HL-60 (cell line): ENCODE measurements around the gene DHRS3.
"Not testable (repeated sequence)": the region's sequence is repeated elsewhere in the genome, so short reads cannot be mapped to it uniquely, and the experiment has no call there.

Experiments
- DNase-seq, 2 experiments: peaks; one replicate each; pipeline ENCODE4 v3.0.0-alpha.2; 2010 to 2020; ENCODE audit warnings: low read depth in 1 of 2, low spot score in 1 of 2
- H3K27ac ChIP-seq: fragments of 250-450 bp; sonication (Bioruptor Pico); replicated peaks from 2 replicates; pipeline ENCODE4 v1.5.1; 2020; ENCODE audit warnings: mild to moderate bottlenecking, moderate library complexity
- H3K27me3 ChIP-seq: fragments of 250-450 bp; sonication (Bioruptor Pico); 2 replicates; pipeline ENCODE4 v1.5.1; 2021; ENCODE audit warnings: mild to moderate bottlenecking, moderate library complexity; ENCODE audit not compliant: insufficient read depth, poor library complexity, severe bottlenecking
- H3K4me3 ChIP-seq: replicated peaks from 2 replicates; pipeline ENCODE4 v1.5.1; 2011; ENCODE audit warnings: mild to moderate bottlenecking, control low read depth, low read length; ENCODE audit not compliant: insufficient read depth
- GABPA ChIP-seq: IDR thresholded peaks from 2 replicates; pipeline ENCODE4 v1.6.1; 2012; ENCODE audit warnings: low read depth
- POLR2AphosphoS5 ChIP-seq: IDR thresholded peaks from 2 replicates; pipeline ENCODE4 v1.6.1; 2012; ENCODE audit warnings: low read depth
- SPI1 ChIP-seq: IDR thresholded peaks from 2 replicates; pipeline ENCODE4 v1.6.1; 2012; ENCODE audit warnings: low read depth, mild to moderate bottlenecking, borderline replicate concordance
- TF ChIP-seq, protein P1 (sequence below): IDR thresholded peaks from one replicate; pipeline ENCODE4 v1.5.1; 2011; ENCODE audit warnings: low read length, control low read depth, inconsistent platforms; ENCODE audit not compliant: insufficient read depth
- TF ChIP-seq, protein P2 (sequence below): IDR thresholded peaks from 2 replicates; pipeline ENCODE4 v1.6.1; 2012; ENCODE audit warnings: low read depth; ENCODE audit not compliant: insufficient replicate concordance

The DHRS3 gene

DNA sequence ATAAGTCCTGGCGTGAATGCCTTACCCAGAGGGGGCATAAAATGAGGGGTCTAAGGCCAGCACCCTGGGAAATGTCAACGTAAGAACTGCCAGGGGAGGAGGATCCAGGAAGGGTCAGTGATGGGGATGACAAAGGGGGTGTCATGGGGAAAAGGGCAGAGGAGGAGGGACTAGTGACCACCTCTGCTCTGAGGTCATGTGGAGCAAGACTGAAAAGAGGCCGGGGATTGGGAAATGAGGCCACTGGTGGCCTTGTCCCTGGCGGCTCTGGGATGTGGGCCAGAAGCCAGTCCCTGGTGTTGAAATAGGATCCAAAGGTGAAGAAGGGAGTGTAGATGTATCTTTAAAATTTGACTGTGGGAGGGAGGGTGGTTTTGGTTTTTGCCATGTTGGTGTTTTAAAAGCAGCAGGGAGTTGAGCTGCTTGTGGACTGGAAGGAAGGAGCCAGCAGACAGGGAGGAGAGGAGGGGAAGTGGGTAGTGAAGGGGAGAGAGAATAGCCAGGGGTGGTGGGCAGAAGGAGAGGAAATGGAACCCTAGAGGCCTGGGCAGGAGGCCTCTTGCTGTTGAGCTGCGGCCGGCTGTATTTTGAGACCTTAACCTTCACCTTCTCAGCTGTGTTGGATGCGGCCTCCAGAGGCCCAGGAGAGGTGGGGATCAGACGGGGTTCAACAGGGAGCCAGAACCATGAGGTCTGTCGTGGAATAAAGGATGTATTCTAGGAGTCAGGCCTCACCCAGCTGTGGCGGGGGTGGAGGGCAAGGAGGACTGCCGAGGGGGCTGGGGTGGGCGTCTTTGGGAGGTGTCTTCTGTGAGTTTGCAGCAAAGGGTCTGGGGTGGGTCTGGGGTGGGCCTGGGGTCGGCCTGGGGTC is 92.5 kb downstream of the DHRS3 start:
- Histone ChIP-seq H3K27me3 (no peaks in the 10 kb centered on the region), H3K27ac (no peak overlapping the region), H3K4me3 (no peak overlapping the region)
- TF ChIP-seq, protein P1, sequence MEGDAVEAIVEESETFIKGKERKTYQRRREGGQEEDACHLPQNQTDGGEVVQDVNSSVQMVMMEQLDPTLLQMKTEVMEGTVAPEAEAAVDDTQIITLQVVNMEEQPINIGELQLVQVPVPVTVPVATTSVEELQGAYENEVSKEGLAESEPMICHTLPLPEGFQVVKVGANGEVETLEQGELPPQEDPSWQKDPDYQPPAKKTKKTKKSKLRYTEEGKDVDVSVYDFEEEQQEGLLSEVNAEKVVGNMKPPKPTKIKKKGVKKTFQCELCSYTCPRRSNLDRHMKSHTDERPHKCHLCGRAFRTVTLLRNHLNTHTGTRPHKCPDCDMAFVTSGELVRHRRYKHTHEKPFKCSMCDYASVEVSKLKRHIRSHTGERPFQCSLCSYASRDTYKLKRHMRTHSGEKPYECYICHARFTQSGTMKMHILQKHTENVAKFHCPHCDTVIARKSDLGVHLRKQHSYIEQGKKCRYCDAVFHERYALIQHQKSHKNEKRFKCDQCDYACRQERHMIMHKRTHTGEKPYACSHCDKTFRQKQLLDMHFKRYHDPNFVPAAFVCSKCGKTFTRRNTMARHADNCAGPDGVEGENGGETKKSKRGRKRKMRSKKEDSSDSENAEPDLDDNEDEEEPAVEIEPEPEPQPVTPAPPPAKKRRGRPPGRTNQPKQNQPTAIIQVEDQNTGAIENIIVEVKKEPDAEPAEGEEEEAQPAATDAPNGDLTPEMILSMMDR = no peak
- TF ChIP-seq POLR2AphosphoS5 = no peak
- TF ChIP-seq SPI1 = no peak
- TF ChIP-seq, protein P2, sequence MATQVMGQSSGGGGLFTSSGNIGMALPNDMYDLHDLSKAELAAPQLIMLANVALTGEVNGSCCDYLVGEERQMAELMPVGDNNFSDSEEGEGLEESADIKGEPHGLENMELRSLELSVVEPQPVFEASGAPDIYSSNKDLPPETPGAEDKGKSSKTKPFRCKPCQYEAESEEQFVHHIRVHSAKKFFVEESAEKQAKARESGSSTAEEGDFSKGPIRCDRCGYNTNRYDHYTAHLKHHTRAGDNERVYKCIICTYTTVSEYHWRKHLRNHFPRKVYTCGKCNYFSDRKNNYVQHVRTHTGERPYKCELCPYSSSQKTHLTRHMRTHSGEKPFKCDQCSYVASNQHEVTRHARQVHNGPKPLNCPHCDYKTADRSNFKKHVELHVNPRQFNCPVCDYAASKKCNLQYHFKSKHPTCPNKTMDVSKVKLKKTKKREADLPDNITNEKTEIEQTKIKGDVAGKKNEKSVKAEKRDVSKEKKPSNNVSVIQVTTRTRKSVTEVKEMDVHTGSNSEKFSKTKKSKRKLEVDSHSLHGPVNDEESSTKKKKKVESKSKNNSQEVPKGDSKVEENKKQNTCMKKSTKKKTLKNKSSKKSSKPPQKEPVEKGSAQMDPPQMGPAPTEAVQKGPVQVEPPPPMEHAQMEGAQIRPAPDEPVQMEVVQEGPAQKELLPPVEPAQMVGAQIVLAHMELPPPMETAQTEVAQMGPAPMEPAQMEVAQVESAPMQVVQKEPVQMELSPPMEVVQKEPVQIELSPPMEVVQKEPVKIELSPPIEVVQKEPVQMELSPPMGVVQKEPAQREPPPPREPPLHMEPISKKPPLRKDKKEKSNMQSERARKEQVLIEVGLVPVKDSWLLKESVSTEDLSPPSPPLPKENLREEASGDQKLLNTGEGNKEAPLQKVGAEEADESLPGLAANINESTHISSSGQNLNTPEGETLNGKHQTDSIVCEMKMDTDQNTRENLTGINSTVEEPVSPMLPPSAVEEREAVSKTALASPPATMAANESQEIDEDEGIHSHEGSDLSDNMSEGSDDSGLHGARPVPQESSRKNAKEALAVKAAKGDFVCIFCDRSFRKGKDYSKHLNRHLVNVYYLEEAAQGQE = no peak
- TF ChIP-seq GABPA = no peak
- no peak for DNase-seq

DNA sequence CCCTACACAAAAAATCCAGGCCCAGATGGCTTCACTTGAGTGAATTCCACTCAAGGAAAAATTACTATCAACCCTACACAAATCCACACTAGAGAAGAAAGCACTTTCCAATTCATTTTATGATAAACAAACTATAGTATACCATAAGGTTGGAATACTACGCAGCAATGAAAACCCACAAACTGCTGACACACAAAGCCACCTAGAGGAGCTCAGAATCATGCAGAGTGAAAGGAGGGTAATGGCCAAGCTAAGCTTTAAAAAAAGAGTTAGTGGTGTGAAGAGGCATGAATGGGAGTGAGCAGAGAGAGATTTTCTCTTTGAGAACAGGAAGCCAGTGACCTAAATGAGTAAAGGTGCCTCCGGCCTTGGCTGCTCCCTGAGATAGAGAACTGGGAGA is 93.7 kb downstream of the DHRS3 start:
- H3K27ac ChIP-seq = no peak overlapping the region
- H3K27me3 ChIP-seq = no peaks in the 10 kb centered on the region
- no peak overlapping the region for H3K4me3 ChIP-seq
- TF ChIP-seq POLR2AphosphoS5 (no peak), GABPA (no peak)
- TF ChIP-seq, protein P1 = no peak
- DNase-seq = no peak

DNA sequence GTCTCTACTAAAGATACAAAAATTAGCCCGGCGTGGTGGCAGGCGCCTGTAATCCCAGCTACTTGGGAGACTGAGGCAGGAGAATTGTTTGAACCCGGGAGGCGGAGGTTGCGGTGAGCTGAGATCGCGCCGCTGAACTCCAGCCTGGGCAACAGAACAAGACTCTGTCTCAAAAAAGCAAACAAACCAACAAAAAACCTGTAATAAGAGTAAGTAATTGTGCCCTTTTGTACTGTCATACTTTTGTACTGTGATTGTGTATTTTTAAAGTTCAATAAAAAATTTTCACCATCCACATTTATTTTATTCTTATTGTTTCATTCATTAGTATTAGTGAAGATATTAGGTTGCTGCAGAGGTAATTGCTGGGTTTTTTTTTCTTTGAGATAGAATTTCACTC is 95.2 kb downstream of the DHRS3 start:
- not testable (repeated sequence) for H3K4me3 ChIP-seq, H3K27me3 ChIP-seq, DNase-seq, H3K27ac ChIP-seq

DNA sequence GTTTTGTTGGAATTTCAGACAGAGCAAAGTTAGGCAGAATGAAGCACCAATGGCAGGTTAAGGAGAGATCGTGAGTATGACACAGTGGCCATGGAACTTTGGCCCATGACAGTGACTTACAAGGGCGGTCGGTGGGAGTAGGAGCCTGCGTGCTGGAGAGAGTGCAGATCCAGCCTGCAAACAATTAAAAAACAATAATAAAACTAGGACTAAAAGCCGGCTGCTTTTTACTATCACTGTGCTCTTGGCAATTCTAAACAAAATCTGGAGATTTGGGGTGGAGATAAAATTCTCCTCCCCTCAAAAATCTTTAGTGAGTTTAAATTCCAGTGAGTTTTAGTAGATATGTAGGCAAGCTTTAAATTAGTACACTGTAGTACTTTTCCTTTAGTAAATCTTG is 96.9 kb downstream of the DHRS3 start:
- no peak for DNase-seq
- Histone ChIP-seq H3K4me3 (no peak overlapping the region), H3K27ac (no peak overlapping the region), H3K27me3 (no peaks in the 10 kb centered on the region)
- TF ChIP-seq SPI1 (no peak), GABPA (no peak), POLR2AphosphoS5 (no peak)
- TF ChIP-seq, protein P1 = no peak
- TF ChIP-seq, protein P2 = no peak
